AG04450 (cell line): ENCODE results near the gene LHB. TPM values are rescaled to one million over a fixed set of nuclear protein-coding genes. Genes with fewer than 3 reads are reported as not detected.

Experiments
- CTCF ChIA-PET: fragments of 300-600, 350-600 bp; formaldehyde crosslinking; extraction: SDS; loops from one replicate; lab custom pipeline; 2022; ENCODE audit warnings: antibody characterized with exemption, inconsistent platforms; lab: Charles Lee
- POLR2A ChIA-PET: fragments of 350-600 bp; formaldehyde crosslinking; extraction: SDS; loops from one replicate; lab custom pipeline; 2021; ENCODE audit warnings: antibody characterized with exemption, inconsistent platforms; lab: Yijun Ruan, JAX
- DNase-seq: peaks from one replicate; pipeline ENCODE4 v3.0.0-alpha.2; 2011; ENCODE audit warnings: low read depth, low spot score
- H3K27ac ChIP-seq: one replicate; pipeline ENCODE4 v1.5.1; 2012; ENCODE audit warnings: low read depth, low read length, control low read depth
- H3K27me3 ChIP-seq: one replicate; pipeline ENCODE4 v1.6.0; 2012; ENCODE audit warnings: low read length; ENCODE audit not compliant: control insufficient read depth, insufficient read depth
- H3K4me3 ChIP-seq: 2 replicates; pipeline ENCODE4 v1.5.1; 2011; ENCODE audit warnings: mild to moderate bottlenecking, low read depth, low read length, control low read depth
- H3K9me3 ChIP-seq: 2 replicates; pipeline ENCODE4 v1.5.1; 2012; ENCODE audit warnings: low read length; ENCODE audit not compliant: control insufficient read depth, insufficient read depth
- polyA plus RNA-seq: library from polyadenylated mRNA; depleted of rRNA; stranded (reverse); fragments of >200 nt; gene quantifications from 2 replicates; pipeline ENCODE4 v1.2.3, GENCODE V29; 2011
- TF ChIP-seq, protein P1 (sequence below): IDR thresholded peaks from 2 replicates; pipeline ENCODE4 v1.5.1; 2011; ENCODE audit warnings: low read depth, low read length, control low read depth, inconsistent platforms

LHB gene
- polyA plus RNA-seq, 1 experiment, result not detected

DNA sequence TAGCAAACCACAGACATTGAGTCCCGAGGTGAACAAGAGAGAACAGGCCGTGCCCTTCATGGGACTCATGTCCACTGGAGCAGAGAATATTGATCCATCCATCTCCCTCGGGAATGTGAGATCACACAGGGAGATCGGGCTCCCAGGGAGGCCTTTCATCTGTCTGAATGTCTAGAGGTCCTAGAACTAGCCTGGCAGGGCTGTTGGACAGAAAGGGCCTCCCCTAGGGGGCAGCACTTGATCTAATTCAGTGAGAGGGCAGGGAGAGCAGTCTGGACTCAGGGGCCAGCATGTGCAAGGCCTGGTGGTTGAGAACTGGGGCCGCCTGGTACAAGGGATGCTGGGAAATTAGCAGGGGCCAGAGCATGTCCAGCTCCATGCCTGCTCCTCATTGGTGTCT, 18.9 kb downstream of the LHB start:
- no peak for DNase-seq
- TF ChIP-seq, protein P1, sequence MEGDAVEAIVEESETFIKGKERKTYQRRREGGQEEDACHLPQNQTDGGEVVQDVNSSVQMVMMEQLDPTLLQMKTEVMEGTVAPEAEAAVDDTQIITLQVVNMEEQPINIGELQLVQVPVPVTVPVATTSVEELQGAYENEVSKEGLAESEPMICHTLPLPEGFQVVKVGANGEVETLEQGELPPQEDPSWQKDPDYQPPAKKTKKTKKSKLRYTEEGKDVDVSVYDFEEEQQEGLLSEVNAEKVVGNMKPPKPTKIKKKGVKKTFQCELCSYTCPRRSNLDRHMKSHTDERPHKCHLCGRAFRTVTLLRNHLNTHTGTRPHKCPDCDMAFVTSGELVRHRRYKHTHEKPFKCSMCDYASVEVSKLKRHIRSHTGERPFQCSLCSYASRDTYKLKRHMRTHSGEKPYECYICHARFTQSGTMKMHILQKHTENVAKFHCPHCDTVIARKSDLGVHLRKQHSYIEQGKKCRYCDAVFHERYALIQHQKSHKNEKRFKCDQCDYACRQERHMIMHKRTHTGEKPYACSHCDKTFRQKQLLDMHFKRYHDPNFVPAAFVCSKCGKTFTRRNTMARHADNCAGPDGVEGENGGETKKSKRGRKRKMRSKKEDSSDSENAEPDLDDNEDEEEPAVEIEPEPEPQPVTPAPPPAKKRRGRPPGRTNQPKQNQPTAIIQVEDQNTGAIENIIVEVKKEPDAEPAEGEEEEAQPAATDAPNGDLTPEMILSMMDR, result peak; percentile 55
- CTCF ChIA-PET, result interaction anchor here (0.7 to 3.5 kb wide), 12 partner anchors 10 to 210 kb away, joined by 3 to 28 read pairs (median 4); a partner anchor contains a TSS
- Histone ChIP-seq H3K4me3 (no peak overlapping the region), H3K27ac (no peak overlapping the region), H3K27me3 (no peaks in the 10 kb centered on the region), H3K9me3 (no peaks in the 10 kb centered on the region)
- POLR2A ChIA-PET, result interaction anchor here (0.7 to 0.8 kb wide), 2 partner anchors 84 to 126 kb away, joined by 3 to 4 read pairs; partner anchors contain the start of gene PPP1R15A

DNA sequence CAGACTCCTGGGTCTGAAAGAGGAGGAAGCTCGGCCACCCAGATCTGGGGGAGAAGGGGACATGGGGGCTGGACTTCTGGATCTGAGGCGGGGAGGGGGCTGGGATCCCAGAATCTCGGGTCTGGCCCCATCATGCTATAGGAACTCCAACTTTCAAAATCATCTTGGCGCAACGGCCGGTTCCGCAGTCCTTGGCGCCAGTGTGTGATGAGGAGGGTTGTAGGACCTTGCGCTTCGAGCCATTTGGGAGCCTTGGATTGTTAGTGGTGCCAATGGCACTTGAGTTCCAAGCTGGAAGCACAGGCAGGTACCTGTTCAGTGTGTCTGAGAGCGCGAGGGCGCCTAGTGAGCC, 22.9 kb downstream of the LHB start:
- no peak for DNase-seq
- CTCF ChIA-PET, result interaction anchor here (0.6 to 3.0 kb wide), 25 partner anchors 8 to 268 kb away, joined by 3 to 61 read pairs (median 7); partner anchors contain the start of genes CGB7 and LHB
- no peaks in the 10 kb centered on the region for H3K9me3 ChIP-seq
- peak overlapping the region; percentile 95 for H3K4me3 ChIP-seq
- peak overlapping the region; percentile 34 for H3K27ac ChIP-seq
- POLR2A ChIA-PET, result interaction anchor here (0.7 to 3.0 kb wide), 9 partner anchors 15 to 375 kb away, joined by 3 to 22 read pairs (median 4); partner anchors contain the start of genes FTL, PPP1R15A, RPL18 and SPHK2
- TF ChIP-seq, protein P1, result no peak
- H3K27me3 ChIP-seq, result no peaks in the 10 kb centered on the region

DNA sequence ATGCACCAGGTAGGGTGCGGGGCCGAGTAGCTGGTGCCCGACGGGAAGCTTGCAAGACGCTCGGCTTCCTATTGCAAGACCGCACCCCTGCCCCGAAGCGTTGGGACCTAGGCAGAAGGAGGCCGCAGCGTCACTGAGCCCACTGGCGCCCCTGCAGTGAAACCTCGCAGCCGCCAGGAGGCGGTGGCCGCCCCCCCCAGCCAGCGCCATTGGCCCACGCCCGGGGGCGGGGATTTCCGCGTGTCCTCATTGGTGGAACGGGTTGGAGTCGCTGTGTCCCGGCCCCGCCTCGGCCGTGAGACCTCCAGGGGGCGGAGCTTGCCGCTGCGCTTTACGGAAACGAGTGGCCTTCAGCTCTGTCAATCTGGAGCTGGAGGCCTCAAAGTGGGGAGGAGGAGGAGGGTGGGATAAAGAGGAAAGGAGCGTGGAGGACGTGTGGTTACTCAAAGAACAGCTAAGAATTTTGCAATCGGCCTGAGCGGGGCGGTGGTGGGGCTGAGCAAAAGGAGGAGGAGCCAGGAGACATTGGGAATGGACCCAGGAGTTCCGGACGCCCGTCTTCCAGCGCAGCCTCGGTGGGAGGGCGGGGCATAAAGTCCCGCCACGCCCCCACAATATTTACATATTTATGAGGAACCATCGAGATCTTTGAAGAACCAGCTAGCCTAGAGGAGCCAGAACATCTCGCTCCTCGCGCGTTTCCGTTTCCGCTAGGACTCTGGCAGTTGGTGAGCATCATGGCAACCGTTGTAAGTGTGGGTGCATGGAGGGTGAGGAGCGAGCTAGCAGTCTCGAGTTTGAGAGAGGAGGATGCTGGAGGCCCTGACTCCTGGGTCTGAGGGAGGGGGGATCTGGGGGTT, 23.5 kb downstream of the LHB start, which contains the start of the genes GYS1 and RUVBL2:
TSS of gene GYS1 (minus strand) at position 135 of the 860 bp plus-strand sequence. CDS start 197 bp downstream, outside the sequence.
TSS of gene RUVBL2 (plus strand) at position 713 of the 860 bp plus-strand sequence. CDS start at position 738, 25 bp downstream.
- Histone ChIP-seq H3K27ac (peak within 1 kb of the TSS; percentile 68), H3K27me3 (no peaks in the 10 kb centered on the region), H3K9me3 (no peaks in the 10 kb centered on the region), H3K4me3 (peak within 1 kb of the TSS; percentile 96)
- TF ChIP-seq, protein P1, result peak; percentile 88
- POLR2A ChIA-PET, result interaction anchor here (0.6 to 3.0 kb wide), 18 partner anchors 8 to 375 kb away, joined by 3 to 22 read pairs (median 4); partner anchors contain the start of genes CGB7, FTL, LIN7B and PPP1R15A
- CTCF ChIA-PET, result interaction anchor here (0.5 to 3.0 kb wide), 45 partner anchors 8 to 415 kb away, joined by 3 to 61 read pairs (median 4); partner anchors contain the start of genes BCAT2, CGB7 and LHB
- peak; percentile 99 for DNase-seq

DNA sequence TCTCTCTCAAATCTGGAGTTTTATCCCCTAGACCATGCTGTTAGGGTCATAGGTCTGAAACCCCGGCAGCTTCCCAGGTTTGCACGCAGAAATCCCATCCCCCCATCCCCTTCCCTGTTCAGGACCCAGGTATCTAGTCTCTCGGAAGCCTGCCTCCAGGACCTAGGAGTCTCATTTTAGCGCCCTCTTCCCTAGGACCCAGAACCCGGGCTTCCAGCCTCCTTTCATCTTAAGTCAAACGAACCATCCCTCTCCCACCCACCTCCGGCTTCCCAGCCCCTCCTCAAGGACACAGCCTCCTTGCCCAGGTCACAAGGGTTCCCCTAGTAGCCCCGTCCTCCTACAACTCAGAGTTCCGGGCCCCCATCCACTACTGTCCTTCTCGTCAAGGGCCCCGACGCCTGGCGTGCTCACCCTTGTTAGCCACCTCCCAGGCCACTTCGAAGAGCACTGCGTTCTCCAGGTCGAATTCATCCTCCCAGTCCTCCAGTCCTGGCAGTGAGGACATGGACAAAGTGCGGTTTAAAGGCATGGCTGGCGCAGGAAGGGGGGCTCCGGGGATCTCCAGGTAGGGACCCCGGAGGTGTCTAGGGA, 24.2 kb downstream of the LHB start:
- POLR2A ChIA-PET, result interaction anchor here (0.7 to 3.0 kb wide), 17 partner anchors 9 to 373 kb away, joined by 3 to 22 read pairs (median 4); partner anchors contain the start of genes CGB7, FTL, LIN7B and PPP1R15A
- no peak for DNase-seq
- H3K27me3 ChIP-seq, result no peaks in the 10 kb centered on the region
- CTCF ChIA-PET, result interaction anchor here (0.5 to 3.0 kb wide), 19 partner anchors 9 to 197 kb away, joined by 3 to 61 read pairs (median 5); partner anchors contain the start of genes BCAT2 and CGB7
- peak overlapping the region; percentile 68 for H3K27ac ChIP-seq
- H3K9me3 ChIP-seq, result no peaks in the 10 kb centered on the region
- peak overlapping the region; percentile 96 for H3K4me3 ChIP-seq
- TF ChIP-seq, protein P1, result no peak
